GM12873 (cell line): ENCODE measurements around the gene PLAC8.

Experiments used
- CTCF ChIP-seq: IDR thresholded peaks from 2 replicates; pipeline ENCODE4 v1.5.1; 2012; ENCODE audit warnings: low read depth, mild to moderate bottlenecking, moderate library complexity, low read length, control low read depth; ENCODE audit not compliant: insufficient read depth; ENCODE audit errors: missing control alignments

The PLAC8 gene

GRCh38 chr4:83124111-83124780 is 9.7 kb upstream of the PLAC8 start:
- TF ChIP-seq CTCF = no peak

- no peak for TF ChIP-seq CTCF
Measured at GRCh38 chr4:83121246-83121645, 6.7 kb upstream of the PLAC8 start.

- no peak for TF ChIP-seq CTCF
Measured at GRCh38 chr4:83118869-83119268, 4.3 kb upstream of the PLAC8 start.

GRCh38 chr4:83115656-83116285 is 1.2 kb upstream of the PLAC8 start:
- TF ChIP-seq CTCF = no peak

GRCh38 chr4:83115000-83115399 is 471 bp upstream of the PLAC8 start:
- no peak for TF ChIP-seq CTCF

GRCh38 chr4:83113429-83113786 is 1.1 kb downstream of the PLAC8 start:
- no peak for TF ChIP-seq CTCF

GRCh38 chr4:83112678-83113428 is 1.7 kb downstream of the PLAC8 start:
- TF ChIP-seq CTCF = no peak
